Endothelial cell of umbilical vein (primary cell): ENCODE data around the gene PTPRD. TPM values are rescaled to one million over a fixed set of nuclear protein-coding genes. Genes with fewer than 3 reads are reported as not detected.

Experiments used
- BruUV-seq: library from RNA; stranded (reverse); fragments of 400-500 nt; replicated peaks from 2 replicates; lab custom pipeline; 2021; lab: Mats Ljungman, UMichigan
- CTCF ChIA-PET: fragments of 300-600, 350-600 bp; sonication (Branson Sonifier 250); formaldehyde crosslinking; loops from one replicate; lab custom pipeline; 2021; ENCODE audit warnings: antibody characterized with exemption, inconsistent platforms; lab: Charles Lee
- POLR2A ChIA-PET: fragments of 300-600, 350-600 bp; sonication (Branson Sonifier 250); formaldehyde crosslinking; loops from one replicate; lab custom pipeline; 2021; ENCODE audit warnings: antibody characterized with exemption, inconsistent platforms; lab: Charles Lee
- DNase-seq: peaks from one replicate; pipeline ENCODE4 v3.0.0-alpha.2; 2011; ENCODE audit warnings: low read depth, low spot score
- FAIRE-seq: peaks from 2 replicates; lab custom pipeline; 2011; peaks lifted over from hg19 to GRCh38; lab: Jason Lieb, UNC
- H2AFZ ChIP-seq: 2 replicates; pipeline ENCODE4 v1.6.0; 2012; ENCODE audit warnings: low read depth, low read length, control low read depth, inconsistent platforms
- H3K27ac ChIP-seq: 2 replicates; pipeline ENCODE4 v1.5.1; 2011; ENCODE audit warnings: low read depth, mild to moderate bottlenecking, control low read depth, low read length, moderate library complexity; ENCODE audit not compliant: insufficient read depth
- H3K27me3 ChIP-seq, 2 experiments: 2 replicates each; pipeline versions ENCODE4 v1.6.0 to v1.6.1; 2011; ENCODE audit warnings: low read length in 2 of 2, mixed read lengths in 1 of 2; ENCODE audit not compliant: control insufficient read depth in 2 of 2, insufficient read depth in 2 of 2
- H3K36me3 ChIP-seq, 2 experiments: 2 replicates in 1 of 2; 3 replicates in 1 of 2; pipeline ENCODE4 v1.5.1; 2011; ENCODE audit warnings: low read length in 2 of 2, mild to moderate bottlenecking in 1 of 2, moderate library complexity in 1 of 2; ENCODE audit not compliant: control insufficient read depth in 2 of 2, insufficient read depth in 2 of 2; ENCODE audit errors: extremely low read depth in 1 of 2
- H3K4me1 ChIP-seq: 3 replicates; pipeline ENCODE4 v1.5.1; 2011; ENCODE audit warnings: mild to moderate bottlenecking, low read length; ENCODE audit not compliant: control insufficient read depth, insufficient read depth; ENCODE audit errors: extremely low read depth
- H3K4me2 ChIP-seq: 2 replicates; pipeline ENCODE4 v1.6.1; 2011; ENCODE audit warnings: low read length, control low read depth, mixed read lengths; ENCODE audit not compliant: insufficient read depth
- H3K4me3 ChIP-seq, 3 experiments: fragments of 200-600 bp in 1 of 3; sonication (generic), shearing (Covaris generic) in 1 of 3; replicated peaks in 1 of 3; 2 replicates each; pipeline ENCODE4 v1.5.1; 2011 to 2016; ENCODE audit warnings: control low read depth in 3 of 3, low read length in 3 of 3, mild to moderate bottlenecking in 2 of 3, inconsistent platforms in 1 of 3, low read depth in 1 of 3, moderate library complexity in 1 of 3; ENCODE audit not compliant: insufficient read depth in 1 of 3
- H3K79me2 ChIP-seq: 2 replicates; pipeline ENCODE4 v1.6.0; 2012; ENCODE audit warnings: low read length, inconsistent platforms; ENCODE audit not compliant: control insufficient read depth, insufficient read depth
- H3K9ac ChIP-seq: replicated peaks from 2 replicates; pipeline ENCODE3; 2011; ENCODE audit warnings: low read length, control low read depth; ENCODE audit not compliant: insufficient read depth; ENCODE audit errors: extremely low read depth
- H3K9me1 ChIP-seq: replicated peaks from 3 replicates; pipeline ENCODE4 v1.6.0; 2011; ENCODE audit warnings: mild to moderate bottlenecking, low read length; ENCODE audit not compliant: control insufficient read depth, insufficient read depth; ENCODE audit errors: extremely low read depth
- H3K9me3 ChIP-seq: replicated peaks from 2 replicates; pipeline ENCODE4 v1.5.1; 2012; ENCODE audit warnings: low read length, inconsistent platforms; ENCODE audit not compliant: control insufficient read depth, insufficient read depth
- H4K20me1 ChIP-seq: replicated peaks from 2 replicates; pipeline ENCODE3; 2011; ENCODE audit warnings: mild to moderate bottlenecking, low read length; ENCODE audit not compliant: control insufficient read depth, insufficient read depth; ENCODE audit errors: extremely low read depth
- CTCF ChIP-seq, 2 donors: IDR thresholded peaks; 1 replicate in 1 of 2; 2 replicates in 1 of 2; pipeline ENCODE4 v1.5.1; 2011; ENCODE audit warnings: low read length in 2 of 2, mild to moderate bottlenecking in 2 of 2, moderate library complexity in 2 of 2, control low read depth in 1 of 2, inconsistent platforms in 1 of 2, low read depth in 1 of 2; ENCODE audit not compliant: insufficient read depth in 1 of 2; ENCODE audit errors: extremely low read depth in 1 of 2
- EZH2 ChIP-seq: IDR thresholded peaks from 2 replicates; pipeline ENCODE4 v1.6.1; 2012; ENCODE audit warnings: borderline replicate concordance, low read depth, mild to moderate bottlenecking, moderate library complexity, low read length, inconsistent platforms; ENCODE audit not compliant: severe bottlenecking
- FOS ChIP-seq: IDR thresholded peaks from 2 replicates; pipeline ENCODE4 v1.6.1; 2011; ENCODE audit warnings: mild to moderate bottlenecking, low read length, moderate library complexity, borderline replicate concordance; ENCODE audit not compliant: insufficient read depth
- GATA2 ChIP-seq: IDR thresholded peaks from 2 replicates; pipeline ENCODE4 v1.7.0; 2011; ENCODE audit warnings: low read depth, mild to moderate bottlenecking, moderate library complexity, mixed read lengths, low read length; ENCODE audit not compliant: insufficient read length, insufficient read depth
- JUN ChIP-seq: IDR thresholded peaks from 2 replicates; pipeline ENCODE4 v1.6.1; 2011; ENCODE audit warnings: borderline replicate concordance, low read depth; ENCODE audit not compliant: insufficient read length, insufficient read depth
- MAX ChIP-seq: IDR thresholded peaks from 2 replicates; pipeline ENCODE4 v1.6.1; 2011; ENCODE audit not compliant: insufficient read depth, insufficient read length
- MYC ChIP-seq: IDR thresholded peaks from one replicate; pipeline ENCODE4 v1.6.1; 2011; ENCODE audit warnings: mild to moderate bottlenecking, low read depth, low read length
- POLR2A ChIP-seq: IDR thresholded peaks from 2 replicates; pipeline ENCODE4 v1.6.1; 2012; ENCODE audit warnings: low read depth, mild to moderate bottlenecking, control low read depth, low read length
- POLR2AphosphoS5 ChIP-seq: IDR thresholded peaks from 2 replicates; pipeline ENCODE4 v1.6.1; 2012; ENCODE audit warnings: low read depth, mild to moderate bottlenecking, control low read depth, low read length, moderate library complexity; ENCODE audit not compliant: insufficient read depth
- dilution Hi-C: fragments of 300-500 bp; cut with MboI; formaldehyde crosslinking; loops from one replicate; pipeline ENCODE4 v1.15.0; 2019; ENCODE audit warnings: low sequenced_read_pairs; ENCODE audit not compliant: extremely low pct_ligation_motif_present
- intact Hi-C: fragments of 100-400 bp; cut with micrococcal nuclease; formaldehyde crosslinking; loops from one replicate; pipeline ENCODE4 v1.10.0; 2022
- polyA plus RNA-seq, 4 experiments: library from polyadenylated mRNA; depleted of rRNA in 3 of 4; stranded (reverse) in 3 of 4; unstranded in 1 of 4; fragments of >200 nt; gene quantifications; 2 replicates each; pipeline versions ENCODE4 v1.2.1 to v1.2.3, GENCODE V29; 2011 to 2012; ENCODE audit warnings: missing spikeins in 1 of 4
- total RNA-seq: library from RNA; stranded (reverse); gene quantifications from 2 replicates; pipeline ENCODE4 v1.2.3, GENCODE V29; 2021

The PTPRD gene
- total and polyA plus RNA-seq, 2 donors (not counting 3 experiments of a cell fraction or from before 2014, with no cell fraction given), result 5.5 to 5.7 TPM

- Histone ChIP-seq H3K9me3 (no peaks in the 10 kb centered on the region), H3K4me2 (no peak overlapping the region), H4K20me1 (no peaks in the 10 kb centered on the region), H3K4me3 (no peak overlapping the region), H3K79me2 (no peaks in the 10 kb centered on the region), H3K27me3 (no peaks in the 10 kb centered on the region), H3K9ac (no peak overlapping the region), H2AFZ (no peak overlapping the region), H3K9me1 (no peaks in the 10 kb centered on the region), H3K4me1 (no peaks in the 10 kb centered on the region), H3K36me3 (no peaks in the 10 kb centered on the region), H3K27ac (no peak overlapping the region)
- dilution Hi-C loops (no loop called here), intact Hi-C loops (no loop called here)
- no peak for FAIRE-seq
- no peak for DNase-seq
- ChIA-PET CTCF (no interaction called here), POLR2A (no interaction called here)
- BruUV-seq, result no TSS peak
- TF ChIP-seq EZH2 (no peak), POLR2AphosphoS5 (no peak), FOS (no peak), MYC (no peak), POLR2A (no peak), GATA2 (no peak), JUN (no peak), MAX (no peak), CTCF (IDR thresholded peaks at IDR 0.05; ENCODE audit: extremely low read depth in 1 of 2, insufficient read depth in 1 of 2, low read depth in 1 of 2, low read length in 2 of 2) (no peak)
Measured at GRCh38 chr9:9412241-9412640, 1200.6 kb downstream of the PTPRD start.
